Fibroblast of peridontal ligament (primary cell): ENCODE results near the gene UBE2J2.
A peak's percentile ranks its signal among the peaks of the same experiment; 100 is the strongest.

ENCODE experiments used
- DNase-seq: peaks from one replicate; pipeline ENCODE4 v3.0.0-alpha.2; 2010; ENCODE audit errors: extremely low read depth

Gene UBE2J2

GRCh38 chr1:1239614-1240347 is 33.9 kb downstream of the UBE2J2 start:
- no peak for DNase-seq

- DNase-seq = no peak
Observed at GRCh38 chr1:1239227-1239613, 34.4 kb downstream of the UBE2J2 start.

GRCh38 chr1:1238702-1239178 is 34.9 kb downstream of the UBE2J2 start:
- DNase-seq = no peak

DNA sequence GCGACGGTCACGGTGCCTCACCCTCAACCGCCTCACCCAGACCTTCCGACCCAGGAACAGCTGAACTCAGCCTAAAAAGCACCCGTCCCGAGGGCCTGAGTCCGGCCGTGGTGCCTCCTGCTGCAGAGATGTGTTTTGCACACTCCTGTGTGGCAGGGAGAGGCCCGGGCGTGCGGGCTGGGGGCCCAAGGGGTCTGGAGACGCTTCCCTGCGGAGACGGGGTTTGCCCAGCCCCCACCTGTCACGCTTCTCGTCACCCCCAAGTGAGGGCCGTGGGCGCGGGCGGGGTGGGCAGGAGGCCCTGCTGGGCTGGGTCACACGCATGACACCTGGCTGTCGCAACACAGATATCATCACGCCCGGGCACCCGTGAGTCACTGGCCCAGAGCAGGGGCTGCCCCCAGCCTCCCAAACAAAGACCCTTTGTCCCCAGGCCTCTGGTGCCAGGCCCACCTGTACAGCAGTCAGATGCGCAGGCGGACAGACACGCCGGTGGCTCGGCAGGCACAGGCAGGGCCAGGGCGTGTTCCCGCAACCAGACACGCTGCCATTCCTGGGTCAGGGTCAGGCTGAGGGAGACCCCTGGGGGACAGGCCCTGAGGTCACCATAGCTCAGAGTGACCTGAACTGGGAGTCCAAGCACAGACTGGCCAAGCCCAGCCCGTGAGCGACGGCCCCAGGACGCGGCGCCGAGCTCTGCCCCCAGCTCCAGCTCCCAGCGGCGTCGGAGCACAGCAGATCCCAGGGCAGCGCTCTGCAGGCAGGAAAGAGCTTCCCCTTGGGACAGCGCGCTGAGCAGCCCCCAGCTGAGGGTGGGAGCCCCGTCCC is 35.6 kb downstream of the UBE2J2 start:
- DNase-seq = no peak

- no peak for DNase-seq
Observed at GRCh38 chr1:1236945-1237873, 36.4 kb downstream of the UBE2J2 start.

- no peak for DNase-seq
Observed at GRCh38 chr1:1236176-1236763, 37.4 kb downstream of the UBE2J2 start.

GRCh38 chr1:1235016-1235744 is 38.5 kb downstream of the UBE2J2 start:
- no peak for DNase-seq

- no peak for DNase-seq
Observed at GRCh38 chr1:1234180-1234808, 39.4 kb downstream of the UBE2J2 start.

DNA sequence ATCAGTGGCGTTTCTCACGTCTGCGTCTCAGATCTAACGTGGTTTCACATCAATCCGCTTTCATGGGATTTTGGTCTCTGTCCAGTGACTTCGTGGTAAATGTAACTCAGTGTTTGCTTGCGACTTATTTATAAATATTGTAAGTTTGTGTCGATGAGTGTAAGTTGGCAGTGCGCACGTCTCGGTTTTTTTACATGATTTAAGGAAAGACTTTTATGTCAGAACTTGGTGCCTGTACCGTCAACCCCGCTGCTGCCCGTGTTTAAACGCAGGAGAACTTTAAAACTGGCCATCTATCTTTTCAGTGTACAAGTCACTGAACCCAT is 40.1 kb downstream of the UBE2J2 start:
- DNase-seq = no peak

GRCh38 chr1:1232796-1233566 is 40.7 kb downstream of the UBE2J2 start:
- no peak for DNase-seq

- DNase-seq = no peak
Observed at GRCh38 chr1:1232208-1232795, 41.4 kb downstream of the UBE2J2 start, which contains the start of gene B3GALT6. B3GALT6 (plus strand) TSS chr1:1232237; CDS start chr1:1232279, 42 bp downstream.

DNA sequence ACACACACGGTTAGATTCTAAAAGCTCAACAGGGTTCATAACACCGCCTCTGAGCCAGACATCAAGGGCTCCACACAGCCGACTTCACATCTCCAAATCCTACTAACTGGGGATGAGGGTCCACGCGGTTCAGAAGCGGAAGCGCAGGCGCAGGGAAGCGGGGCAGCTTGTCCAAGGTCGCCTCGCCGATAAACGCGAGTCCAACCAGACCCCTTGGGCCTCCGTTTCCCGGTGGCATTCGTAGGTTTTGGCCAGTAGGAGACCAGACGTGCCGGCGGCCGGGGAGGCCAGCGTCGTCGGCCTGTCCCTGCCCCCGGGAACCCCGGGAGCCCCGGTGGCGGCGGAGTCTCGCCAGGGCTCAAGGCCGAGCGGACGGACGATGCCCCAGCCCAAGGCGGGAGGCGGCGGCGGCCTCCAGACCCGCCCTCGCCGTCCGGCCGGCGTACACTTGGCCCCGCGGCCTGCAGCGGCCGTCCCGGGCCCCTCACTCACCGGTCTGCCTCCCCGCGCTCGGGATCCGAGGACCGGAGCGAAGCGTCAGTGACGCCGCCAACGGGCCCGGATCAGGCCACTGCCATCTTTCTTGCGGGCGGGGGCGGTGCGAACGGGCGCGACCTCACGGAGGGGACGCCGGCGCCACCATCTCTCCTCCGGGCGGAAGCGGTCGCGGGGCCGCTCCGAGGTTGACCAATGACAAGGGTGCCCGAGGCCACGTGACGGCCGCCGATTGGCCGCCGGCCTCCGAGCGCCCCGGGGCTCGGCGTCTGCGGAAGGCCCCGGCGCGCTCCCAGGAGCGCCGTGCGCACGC is 42.0 kb downstream of the UBE2J2 start, which contains the start of gene SDF4:
SDF4 (minus strand) TSS at position 602 of the 808 bp plus-strand sequence. CDS start 3,229 bp downstream, outside the sequence.
- DNase-seq = peak; percentile 94

DNA sequence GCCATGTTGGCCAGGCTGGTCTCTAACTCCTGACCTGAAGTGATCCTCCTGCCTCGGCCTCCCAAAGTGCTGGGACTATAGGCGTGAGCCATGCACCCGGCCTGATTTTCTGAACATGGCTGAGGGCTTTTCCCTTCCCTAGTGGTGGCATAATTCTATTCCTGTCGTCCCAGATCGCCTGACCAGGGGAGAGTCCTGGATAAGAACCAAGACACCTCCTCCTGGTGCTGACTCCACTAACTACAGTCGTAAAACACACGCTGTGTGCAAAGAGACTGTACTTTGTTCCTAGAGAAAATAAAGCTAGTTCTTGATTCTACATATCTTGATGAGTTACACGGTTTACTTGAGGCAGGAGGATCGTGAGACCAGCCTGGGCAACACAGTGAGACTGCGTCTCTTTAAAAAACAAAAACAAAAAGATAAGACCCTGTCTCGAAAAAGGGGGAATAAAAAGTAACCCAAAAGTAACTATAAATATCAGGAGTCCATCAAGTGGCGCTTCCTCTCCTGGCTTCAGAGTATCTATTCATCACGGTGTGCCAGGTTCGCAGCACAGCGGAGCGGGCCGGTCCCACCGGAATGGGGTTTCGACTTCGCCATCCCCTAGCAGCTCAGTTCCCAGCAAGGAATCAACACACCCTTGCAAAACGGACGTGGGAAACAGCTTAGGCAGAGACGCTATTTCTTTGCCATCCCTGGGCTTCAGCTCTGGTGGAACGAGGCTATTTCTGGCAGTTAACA is 42.8 kb downstream of the UBE2J2 start:
- DNase-seq = peak; percentile 69

DNA sequence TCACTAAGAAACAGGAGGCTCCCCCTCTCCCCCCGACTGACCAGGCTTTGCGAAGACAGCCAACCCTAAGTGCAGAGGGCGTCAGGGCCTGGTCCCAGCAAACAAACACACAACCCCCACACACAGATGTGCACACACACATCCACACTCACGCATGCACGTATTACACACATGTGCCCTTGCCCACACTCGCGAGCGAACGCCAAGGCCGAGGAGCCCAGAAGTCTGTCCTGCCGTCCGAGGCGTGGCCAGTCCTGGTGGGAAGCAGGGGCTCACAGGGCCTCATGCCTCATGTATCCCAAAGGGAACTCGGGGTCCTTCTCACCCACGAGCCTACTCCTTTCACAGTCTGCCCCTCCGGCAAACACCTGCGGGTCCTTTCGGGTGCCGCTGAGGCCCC is 43.9 kb downstream of the UBE2J2 start:
- no peak for DNase-seq

DNA sequence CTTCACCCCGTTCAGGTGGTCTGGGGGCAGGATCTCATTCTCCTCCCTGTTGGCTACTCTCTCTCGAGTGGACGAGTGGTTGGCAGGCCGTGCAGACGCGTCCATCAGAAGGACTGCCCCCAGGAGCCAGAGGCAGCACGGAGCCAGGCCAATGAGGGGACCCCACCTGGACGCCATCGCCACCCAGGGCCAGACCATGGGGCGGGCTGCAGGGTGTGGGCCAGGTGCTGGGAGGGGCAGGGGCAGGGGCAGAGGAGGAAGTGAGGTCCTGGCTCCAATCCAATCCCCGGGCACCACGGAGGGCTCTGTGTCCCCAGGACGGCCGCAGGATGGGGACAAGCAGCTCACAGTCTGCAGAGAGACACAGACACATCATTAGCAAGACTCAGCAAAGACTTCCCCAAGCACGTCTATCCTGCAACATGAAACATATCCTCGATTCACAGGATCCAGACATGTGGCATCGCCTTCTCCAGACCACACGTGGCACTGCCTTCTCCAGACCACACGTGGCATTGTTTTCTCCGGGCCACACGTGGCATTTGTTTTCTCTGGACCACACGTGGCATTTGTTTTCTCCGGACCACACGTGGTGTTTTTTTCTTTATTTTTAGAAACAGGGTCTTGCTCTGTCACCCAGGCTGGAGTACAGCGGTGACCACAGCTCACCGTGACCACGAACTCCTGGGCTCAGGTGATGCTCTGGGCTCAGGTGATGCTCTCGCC is 44.9 kb downstream of the UBE2J2 start:
- no peak for DNase-seq

DNA sequence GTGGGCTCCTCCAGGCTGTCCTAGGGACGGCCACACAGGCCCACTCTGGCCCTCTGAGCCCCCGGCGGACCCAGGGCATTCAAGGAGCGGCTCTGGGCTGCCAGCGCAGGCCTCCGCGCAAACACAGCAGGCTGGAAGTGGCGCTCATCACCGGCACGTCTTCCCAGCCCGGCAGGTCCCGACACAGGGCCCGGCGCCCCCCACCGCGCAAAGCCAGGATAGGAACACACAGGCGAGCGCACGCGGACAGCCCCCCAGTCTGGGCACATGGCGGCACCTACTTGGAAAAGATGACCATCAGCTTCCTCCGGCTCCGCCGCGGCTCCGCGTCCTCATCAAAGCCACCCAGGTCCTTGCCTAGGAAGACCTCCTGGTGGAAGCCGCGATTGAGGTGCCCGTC is 45.5 kb downstream of the UBE2J2 start:
- no peak for DNase-seq

DNA sequence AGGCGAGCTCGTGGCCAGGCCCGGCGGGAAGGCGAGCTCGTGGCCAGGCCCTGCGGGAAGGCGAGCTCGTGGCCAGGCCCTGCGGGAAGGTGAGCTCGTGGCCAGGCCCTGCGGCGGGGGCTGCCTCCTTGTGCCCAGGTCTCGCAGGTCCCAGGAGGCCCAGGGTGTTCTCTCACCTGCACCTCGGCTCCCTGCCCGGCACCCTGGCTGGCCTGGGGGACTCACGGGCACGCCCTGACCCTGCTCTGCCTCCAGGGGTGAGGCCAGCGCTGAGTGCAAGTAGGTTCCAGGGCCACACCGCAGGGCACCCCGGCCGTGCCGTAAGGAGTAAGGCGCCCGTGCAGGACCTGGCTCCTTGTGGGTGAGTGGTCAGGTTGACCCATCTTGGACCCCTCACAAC is 46.3 kb downstream of the UBE2J2 start:
- no peak for DNase-seq
